ENCODE results near the gene GNAQ. TPM values are rescaled to one million over a fixed set of nuclear protein-coding genes. Genes with fewer than 3 reads are reported as not detected.

GNAQ gene
- total and polyA plus RNA-seq, 2 experiments from 2014 or later = 21.1 to 43.1 TPM

DNA sequence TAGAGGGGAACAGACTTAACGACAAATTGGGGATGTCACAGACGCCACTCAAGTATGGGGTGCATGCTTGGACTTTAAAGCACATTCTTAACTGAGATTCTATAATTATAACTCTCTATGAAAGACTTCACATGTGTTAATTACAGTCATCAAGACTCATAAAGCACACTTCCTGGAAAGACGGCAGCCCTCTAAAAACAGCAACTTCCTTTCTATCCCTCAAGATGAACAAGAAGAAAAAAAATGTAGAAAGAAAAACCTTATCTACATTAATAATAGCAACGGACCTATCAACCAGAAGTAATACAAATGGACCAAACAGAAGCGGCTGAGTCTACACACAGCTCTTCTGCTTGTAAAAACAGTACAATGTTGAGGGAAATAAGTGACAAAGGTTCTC is 21.2 kb downstream of the GNAQ start:
- H3K27ac Mint-ChIP-seq = no peak overlapping the region
- Histone ChIP-seq H3F3A (replicated peaks; ENCODE audit: low read depth) (no peaks in the 10 kb centered on the region), H3K27ac (ENCODE audit: low read depth) (no peak overlapping the region), H2AFZ (no peak overlapping the region), H3K9me2 (ENCODE audit: insufficient read depth) (no peaks in the 10 kb centered on the region), H3K4me2 (peak overlapping the region; percentile 20), H4K20me1 (replicated peaks; ENCODE audit: insufficient read depth) (peaks cover 18% of the 10 kb centered on the region; the same call in 1 of the 2 replicates), H3K27me3 (ENCODE audit: insufficient read depth) (no peaks in the 10 kb centered on the region), H3K4me3 (no peak overlapping the region), H3K4me1 (ENCODE audit: insufficient read depth) (peaks cover 39% of the 10 kb centered on the region), H3K79me2 (replicated peaks; ENCODE audit: insufficient read depth) (peaks cover 99% of the 10 kb centered on the region), H3K36me3 (ENCODE audit: insufficient read depth) (no peaks in the 10 kb centered on the region)
- no peaks in the 10 kb centered on the region for H3K36me3 Mint-ChIP-seq (ENCODE audit: low read depth)
- H3K27me3 Mint-ChIP-seq (ENCODE audit: insufficient read depth, low read depth, poor library complexity) = no peaks in the 10 kb centered on the region
- DNase-seq (ENCODE audit: low spot score) = no peak
- TF ChIP-seq, protein P1, sequence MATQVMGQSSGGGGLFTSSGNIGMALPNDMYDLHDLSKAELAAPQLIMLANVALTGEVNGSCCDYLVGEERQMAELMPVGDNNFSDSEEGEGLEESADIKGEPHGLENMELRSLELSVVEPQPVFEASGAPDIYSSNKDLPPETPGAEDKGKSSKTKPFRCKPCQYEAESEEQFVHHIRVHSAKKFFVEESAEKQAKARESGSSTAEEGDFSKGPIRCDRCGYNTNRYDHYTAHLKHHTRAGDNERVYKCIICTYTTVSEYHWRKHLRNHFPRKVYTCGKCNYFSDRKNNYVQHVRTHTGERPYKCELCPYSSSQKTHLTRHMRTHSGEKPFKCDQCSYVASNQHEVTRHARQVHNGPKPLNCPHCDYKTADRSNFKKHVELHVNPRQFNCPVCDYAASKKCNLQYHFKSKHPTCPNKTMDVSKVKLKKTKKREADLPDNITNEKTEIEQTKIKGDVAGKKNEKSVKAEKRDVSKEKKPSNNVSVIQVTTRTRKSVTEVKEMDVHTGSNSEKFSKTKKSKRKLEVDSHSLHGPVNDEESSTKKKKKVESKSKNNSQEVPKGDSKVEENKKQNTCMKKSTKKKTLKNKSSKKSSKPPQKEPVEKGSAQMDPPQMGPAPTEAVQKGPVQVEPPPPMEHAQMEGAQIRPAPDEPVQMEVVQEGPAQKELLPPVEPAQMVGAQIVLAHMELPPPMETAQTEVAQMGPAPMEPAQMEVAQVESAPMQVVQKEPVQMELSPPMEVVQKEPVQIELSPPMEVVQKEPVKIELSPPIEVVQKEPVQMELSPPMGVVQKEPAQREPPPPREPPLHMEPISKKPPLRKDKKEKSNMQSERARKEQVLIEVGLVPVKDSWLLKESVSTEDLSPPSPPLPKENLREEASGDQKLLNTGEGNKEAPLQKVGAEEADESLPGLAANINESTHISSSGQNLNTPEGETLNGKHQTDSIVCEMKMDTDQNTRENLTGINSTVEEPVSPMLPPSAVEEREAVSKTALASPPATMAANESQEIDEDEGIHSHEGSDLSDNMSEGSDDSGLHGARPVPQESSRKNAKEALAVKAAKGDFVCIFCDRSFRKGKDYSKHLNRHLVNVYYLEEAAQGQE (IDR thresholded peaks at IDR 0.05; ENCODE audit: unreplicated experiment) = no peak
- TF ChIP-seq EZH2phosphoT487 (IDR thresholded peaks at IDR 0.05; ENCODE audit: unreplicated experiment) = no peak
- TF ChIP-seq, protein P2, sequence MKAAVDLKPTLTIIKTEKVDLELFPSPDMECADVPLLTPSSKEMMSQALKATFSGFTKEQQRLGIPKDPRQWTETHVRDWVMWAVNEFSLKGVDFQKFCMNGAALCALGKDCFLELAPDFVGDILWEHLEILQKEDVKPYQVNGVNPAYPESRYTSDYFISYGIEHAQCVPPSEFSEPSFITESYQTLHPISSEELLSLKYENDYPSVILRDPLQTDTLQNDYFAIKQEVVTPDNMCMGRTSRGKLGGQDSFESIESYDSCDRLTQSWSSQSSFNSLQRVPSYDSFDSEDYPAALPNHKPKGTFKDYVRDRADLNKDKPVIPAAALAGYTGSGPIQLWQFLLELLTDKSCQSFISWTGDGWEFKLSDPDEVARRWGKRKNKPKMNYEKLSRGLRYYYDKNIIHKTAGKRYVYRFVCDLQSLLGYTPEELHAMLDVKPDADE (IDR thresholded peaks at IDR 0.05) = no peak
- TF ChIP-seq NANOG (IDR thresholded peaks at IDR 0.05; ENCODE audit: borderline replicate concordance) = no peak
- TF ChIP-seq JUNB (IDR thresholded peaks at IDR 0.05; ENCODE audit: unreplicated experiment) = no peak
- TF ChIP-seq ZNF331 (CRISPR knock-in tag; IDR thresholded peaks at IDR 0.05; ENCODE audit: low read depth) = no peak
- TF ChIP-seq, protein P3, sequence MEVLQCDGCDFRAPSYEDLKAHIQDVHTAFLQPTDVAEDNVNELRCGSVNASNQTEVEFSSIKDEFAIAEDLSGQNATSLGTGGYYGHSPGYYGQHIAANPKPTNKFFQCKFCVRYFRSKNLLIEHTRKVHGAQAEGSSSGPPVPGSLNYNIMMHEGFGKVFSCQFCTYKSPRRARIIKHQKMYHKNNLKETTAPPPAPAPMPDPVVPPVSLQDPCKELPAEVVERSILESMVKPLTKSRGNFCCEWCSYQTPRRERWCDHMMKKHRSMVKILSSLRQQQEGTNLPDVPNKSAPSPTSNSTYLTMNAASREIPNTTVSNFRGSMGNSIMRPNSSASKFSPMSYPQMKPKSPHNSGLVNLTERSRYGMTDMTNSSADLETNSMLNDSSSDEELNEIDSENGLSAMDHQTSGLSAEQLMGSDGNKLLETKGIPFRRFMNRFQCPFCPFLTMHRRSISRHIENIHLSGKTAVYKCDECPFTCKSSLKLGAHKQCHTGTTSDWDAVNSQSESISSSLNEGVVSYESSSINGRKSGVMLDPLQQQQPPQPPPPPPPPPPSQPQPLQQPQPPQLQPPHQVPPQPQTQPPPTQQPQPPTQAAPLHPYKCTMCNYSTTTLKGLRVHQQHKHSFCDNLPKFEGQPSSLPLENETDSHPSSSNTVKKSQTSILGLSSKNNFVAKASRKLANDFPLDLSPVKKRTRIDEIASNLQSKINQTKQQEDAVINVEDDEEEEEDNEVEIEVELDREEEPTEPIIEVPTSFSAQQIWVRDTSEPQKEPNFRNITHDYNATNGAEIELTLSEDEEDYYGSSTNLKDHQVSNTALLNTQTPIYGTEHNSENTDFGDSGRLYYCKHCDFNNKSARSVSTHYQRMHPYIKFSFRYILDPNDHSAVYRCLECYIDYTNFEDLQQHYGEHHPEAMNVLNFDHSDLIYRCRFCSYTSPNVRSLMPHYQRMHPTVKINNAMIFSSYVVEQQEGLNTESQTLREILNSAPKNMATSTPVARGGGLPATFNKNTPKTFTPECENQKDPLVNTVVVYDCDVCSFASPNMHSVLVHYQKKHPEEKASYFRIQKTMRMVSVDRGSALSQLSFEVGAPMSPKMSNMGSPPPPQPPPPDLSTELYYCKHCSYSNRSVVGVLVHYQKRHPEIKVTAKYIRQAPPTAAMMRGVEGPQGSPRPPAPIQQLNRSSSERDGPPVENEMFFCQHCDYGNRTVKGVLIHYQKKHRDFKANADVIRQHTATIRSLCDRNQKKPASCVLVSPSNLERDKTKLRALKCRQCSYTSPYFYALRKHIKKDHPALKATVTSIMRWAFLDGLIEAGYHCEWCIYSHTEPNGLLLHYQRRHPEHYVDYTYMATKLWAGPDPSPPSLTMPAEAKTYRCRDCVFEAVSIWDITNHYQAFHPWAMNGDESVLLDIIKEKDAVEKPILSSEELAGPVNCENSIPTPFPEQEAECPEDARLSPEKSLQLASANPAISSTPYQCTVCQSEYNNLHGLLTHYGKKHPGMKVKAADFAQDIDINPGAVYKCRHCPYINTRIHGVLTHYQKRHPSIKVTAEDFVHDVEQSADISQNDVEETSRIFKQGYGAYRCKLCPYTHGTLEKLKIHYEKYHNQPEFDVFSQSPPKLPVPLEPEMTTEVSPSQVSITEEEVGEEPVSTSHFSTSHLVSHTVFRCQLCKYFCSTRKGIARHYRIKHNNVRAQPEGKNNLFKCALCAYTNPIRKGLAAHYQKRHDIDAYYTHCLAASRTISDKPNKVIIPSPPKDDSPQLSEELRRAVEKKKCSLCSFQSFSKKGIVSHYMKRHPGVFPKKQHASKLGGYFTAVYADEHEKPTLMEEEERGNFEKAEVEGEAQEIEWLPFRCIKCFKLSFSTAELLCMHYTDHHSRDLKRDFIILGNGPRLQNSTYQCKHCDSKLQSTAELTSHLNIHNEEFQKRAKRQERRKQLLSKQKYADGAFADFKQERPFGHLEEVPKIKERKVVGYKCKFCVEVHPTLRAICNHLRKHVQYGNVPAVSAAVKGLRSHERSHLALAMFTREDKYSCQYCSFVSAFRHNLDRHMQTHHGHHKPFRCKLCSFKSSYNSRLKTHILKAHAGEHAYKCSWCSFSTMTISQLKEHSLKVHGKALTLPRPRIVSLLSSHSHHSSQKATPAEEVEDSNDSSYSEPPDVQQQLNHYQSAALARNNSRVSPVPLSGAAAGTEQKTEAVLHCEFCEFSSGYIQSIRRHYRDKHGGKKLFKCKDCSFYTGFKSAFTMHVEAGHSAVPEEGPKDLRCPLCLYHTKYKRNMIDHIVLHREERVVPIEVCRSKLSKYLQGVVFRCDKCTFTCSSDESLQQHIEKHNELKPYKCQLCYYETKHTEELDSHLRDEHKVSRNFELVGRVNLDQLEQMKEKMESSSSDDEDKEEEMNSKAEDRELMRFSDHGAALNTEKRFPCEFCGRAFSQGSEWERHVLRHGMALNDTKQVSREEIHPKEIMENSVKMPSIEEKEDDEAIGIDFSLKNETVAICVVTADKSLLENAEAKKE (CRISPR knock-in tag; IDR thresholded peaks at IDR 0.05) = no peak
- TF ChIP-seq, protein P4, sequence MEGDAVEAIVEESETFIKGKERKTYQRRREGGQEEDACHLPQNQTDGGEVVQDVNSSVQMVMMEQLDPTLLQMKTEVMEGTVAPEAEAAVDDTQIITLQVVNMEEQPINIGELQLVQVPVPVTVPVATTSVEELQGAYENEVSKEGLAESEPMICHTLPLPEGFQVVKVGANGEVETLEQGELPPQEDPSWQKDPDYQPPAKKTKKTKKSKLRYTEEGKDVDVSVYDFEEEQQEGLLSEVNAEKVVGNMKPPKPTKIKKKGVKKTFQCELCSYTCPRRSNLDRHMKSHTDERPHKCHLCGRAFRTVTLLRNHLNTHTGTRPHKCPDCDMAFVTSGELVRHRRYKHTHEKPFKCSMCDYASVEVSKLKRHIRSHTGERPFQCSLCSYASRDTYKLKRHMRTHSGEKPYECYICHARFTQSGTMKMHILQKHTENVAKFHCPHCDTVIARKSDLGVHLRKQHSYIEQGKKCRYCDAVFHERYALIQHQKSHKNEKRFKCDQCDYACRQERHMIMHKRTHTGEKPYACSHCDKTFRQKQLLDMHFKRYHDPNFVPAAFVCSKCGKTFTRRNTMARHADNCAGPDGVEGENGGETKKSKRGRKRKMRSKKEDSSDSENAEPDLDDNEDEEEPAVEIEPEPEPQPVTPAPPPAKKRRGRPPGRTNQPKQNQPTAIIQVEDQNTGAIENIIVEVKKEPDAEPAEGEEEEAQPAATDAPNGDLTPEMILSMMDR (conservative IDR thresholded peaks at IDR 0.05; ENCODE audit: low read depth in 2 of 2) = no peak
- TF ChIP-seq EZH2 (IDR thresholded peaks at IDR 0.05; ENCODE audit: low read depth, unreplicated experiment) = no peak
- peaks cover 44% of the 10 kb centered on the region for H3K4me1 Mint-ChIP-seq
- ATAC-seq = no peak
- no peak overlapping the region for H3K4me3 Mint-ChIP-seq
- no peaks in the 10 kb centered on the region for H3K9me3 Mint-ChIP-seq
